Measurements from ENCODE around the gene CBX4.

GRCh38 chr17:79814127-79814973 lies 24.9 kb downstream of the CBX4 start:
- TF ChIP-seq CTCF (IDR thresholded peaks at IDR 0.05 in 4 of 5, conservative IDR thresholded peaks at IDR 0.05 in 1 of 5) (no peak), POLR2A (IDR thresholded peaks at IDR 0.05) (no peak)

Data from gastrocnemius medialis (tissue), 4 donors.